Calu3 (cell line): Measurements from ENCODE around the gene CFAP90. TPM values are rescaled to one million over a fixed set of nuclear protein-coding genes. Genes with fewer than 3 reads are reported as not detected.

Source experiments
- BruUV-seq: library from RNA; stranded (reverse); fragments of 400-500 nt; replicated peaks from 2 replicates; lab custom pipeline; 2021; lab: Mats Ljungman, UMichigan
- CTCF ChIA-PET: fragments of 300-600 bp; sonication (Branson Sonifier 250); formaldehyde crosslinking; loops from one replicate; lab custom pipeline; 2022; ENCODE audit warnings: antibody characterized with exemption; lab: Charles Lee
- DNase-seq: peaks from one replicate; pipeline ENCODE4 v3.0.0; 2022
- H3K27ac Mint-ChIP-seq: one replicate; pipeline ENCODE4 v1.8.0; 2022; ENCODE audit warnings: mixed read lengths; ENCODE audit not compliant: unreplicated experiment
- H3K27me3 Mint-ChIP-seq: one replicate; pipeline ENCODE4 v1.8.0; 2022; ENCODE audit warnings: mixed read lengths; ENCODE audit not compliant: unreplicated experiment
- H3K36me3 Mint-ChIP-seq: one replicate; pipeline ENCODE4 v1.8.0; 2022; ENCODE audit warnings: mild to moderate bottlenecking, moderate library complexity, mixed read lengths; ENCODE audit not compliant: insufficient read depth, unreplicated experiment
- H3K4me1 Mint-ChIP-seq: one replicate; pipeline ENCODE4 v1.8.0; 2022; ENCODE audit warnings: mild to moderate bottlenecking, low read depth, mixed read lengths; ENCODE audit not compliant: unreplicated experiment
- H3K4me3 Mint-ChIP-seq: one replicate; pipeline ENCODE4 v1.8.0; 2022; ENCODE audit warnings: mild to moderate bottlenecking, low read depth, moderate library complexity, mixed read lengths; ENCODE audit not compliant: unreplicated experiment
- H3K9me3 Mint-ChIP-seq: one replicate; pipeline ENCODE4 v1.8.0; 2022; ENCODE audit warnings: low read depth, mixed read lengths; ENCODE audit not compliant: unreplicated experiment
- CTCF ChIP-seq: fragments of 200-600 bp; IDR thresholded peaks from one replicate; pipeline ENCODE4 v1.8.0; 2022; ENCODE audit warnings: antibody characterized with exemption; ENCODE audit not compliant: unreplicated experiment
- intact Hi-C: fragments of 100-400 bp; cut with micrococcal nuclease; formaldehyde crosslinking; loops from one replicate; pipeline ENCODE4 v1.10.0; 2022; ENCODE audit not compliant: unreplicated experiment
- total RNA-seq: library from RNA; stranded (reverse); gene quantifications from 2 replicates; pipeline ENCODE4 v1.2.3, GENCODE V29; 2022

Gene CFAP90
- total RNA-seq, 1 experiment from 2014 or later: not detected

GRCh38 chr5:7822449-7822848 is 28.5 kb downstream of the CFAP90 start:
- no peak overlapping the region for H3K27ac Mint-ChIP-seq
- intact Hi-C loops: no loop called here
- TF ChIP-seq CTCF: no peak
- no peaks in the 10 kb centered on the region for H3K4me1 Mint-ChIP-seq
- no peak overlapping the region for H3K4me3 Mint-ChIP-seq
- BruUV-seq: no TSS peak
- DNase-seq: no peak
- H3K36me3 Mint-ChIP-seq: no peaks in the 10 kb centered on the region
- CTCF ChIA-PET: no interaction called here
- H3K9me3 Mint-ChIP-seq: no peaks in the 10 kb centered on the region
- peaks cover 48% of the 10 kb centered on the region for H3K27me3 Mint-ChIP-seq

GRCh38 chr5:7816535-7816901 is 34.4 kb downstream of the CFAP90 start:
- no peak for DNase-seq
- H3K4me3 Mint-ChIP-seq: no peak overlapping the region
- H3K27ac Mint-ChIP-seq: no peak overlapping the region
- intact Hi-C loops: loop anchor here (2.0 to 10.0 kb wide), 2 partner anchors 556 to 1002 kb away; no protein-coding TSS in a partner anchor
- no peaks in the 10 kb centered on the region for H3K36me3 Mint-ChIP-seq
- CTCF ChIA-PET: interaction anchor here (0.7 kb wide), 1 partner anchor 1961 kb away, joined by 3 read pairs; no protein-coding TSS in a partner anchor
- BruUV-seq: no TSS peak
- H3K27me3 Mint-ChIP-seq: peaks cover 76% of the 10 kb centered on the region
- H3K9me3 Mint-ChIP-seq: no peaks in the 10 kb centered on the region
- H3K4me1 Mint-ChIP-seq: no peaks in the 10 kb centered on the region
- TF ChIP-seq CTCF: no peak

GRCh38 chr5:7815892-7816534 is 34.9 kb downstream of the CFAP90 start:
- Mint-ChIP-seq H3K9me3 (no peaks in the 10 kb centered on the region), H3K4me1 (no peaks in the 10 kb centered on the region), H3K27ac (no peak overlapping the region), H3K36me3 (no peaks in the 10 kb centered on the region), H3K27me3 (peaks cover 71% of the 10 kb centered on the region), H3K4me3 (no peak overlapping the region)
- intact Hi-C loops: loop anchor here (2.0 to 10.0 kb wide), 2 partner anchors 555 to 1001 kb away; no protein-coding TSS in a partner anchor
- DNase-seq: peak; percentile 90
- BruUV-seq: no TSS peak
- CTCF ChIA-PET: no interaction called here
- TF ChIP-seq CTCF: peak; percentile 86

- CTCF ChIA-PET: no interaction called here
- TF ChIP-seq CTCF: no peak
- Mint-ChIP-seq H3K9me3 (no peaks in the 10 kb centered on the region), H3K27ac (no peak overlapping the region), H3K4me1 (no peaks in the 10 kb centered on the region), H3K36me3 (no peaks in the 10 kb centered on the region), H3K27me3 (peaks cover 70% of the 10 kb centered on the region), H3K4me3 (no peak overlapping the region)
- DNase-seq: no peak
- no TSS peak for BruUV-seq
- intact Hi-C loops: loop anchor here (10.0 kb wide), 1 partner anchor 1000 kb away; no protein-coding TSS in a partner anchor
Observed at GRCh38 chr5:7814816-7815215, 36.1 kb downstream of the CFAP90 start.
